T-helper 1 cell treated with Interleukin-12 subunit alpha and Interleukin-12 subunit beta and Interleukin-4 antibody, amounts not matched to agents 30 μg/mL and 1 μg/mL, for 36 hours (primary cell): Measurements from ENCODE around the gene EYS.
"Not testable (repeated sequence)": the region's sequence is repeated elsewhere in the genome, so short reads cannot be mapped to it uniquely, and the experiment has no call there.

ENCODE experiments used
- H3K27ac Mint-ChIP-seq: one replicate; pipeline ENCODE4 v1.8.0; 2021; ENCODE audit warnings: mild to moderate bottlenecking, mixed read lengths
- H3K27me3 Mint-ChIP-seq: one replicate; pipeline ENCODE4 v1.8.0; 2021; ENCODE audit warnings: low read depth, mixed read lengths
- H3K36me3 Mint-ChIP-seq: one replicate; pipeline ENCODE4 v1.8.0; 2021; ENCODE audit warnings: low read depth, mixed read lengths
- H3K4me1 Mint-ChIP-seq: one replicate; pipeline ENCODE4 v1.8.0; 2021; ENCODE audit warnings: low read depth, mixed read lengths
- H3K4me3 Mint-ChIP-seq: one replicate; pipeline ENCODE4 v1.8.0; 2021; ENCODE audit warnings: mild to moderate bottlenecking, moderate library complexity, mixed read lengths
- H3K9me3 Mint-ChIP-seq: one replicate; pipeline ENCODE4 v1.8.0; 2021; ENCODE audit warnings: mixed read lengths

The EYS gene

GRCh38 chr6:63742060-63742459 is 1965.0 kb downstream of the EYS start:
- Mint-ChIP-seq H3K4me3 (no peak overlapping the region), H3K4me1 (no peaks in the 10 kb centered on the region), H3K36me3 (no peaks in the 10 kb centered on the region), H3K27ac (no peak overlapping the region), H3K9me3 (no peaks in the 10 kb centered on the region), H3K27me3 (no peaks in the 10 kb centered on the region)

GRCh38 chr6:63740709-63741108 is 1966.3 kb downstream of the EYS start:
- Mint-ChIP-seq H3K36me3 (no peaks in the 10 kb centered on the region), H3K4me3 (no peak overlapping the region), H3K9me3 (no peaks in the 10 kb centered on the region), H3K27me3 (no peaks in the 10 kb centered on the region), H3K4me1 (no peaks in the 10 kb centered on the region), H3K27ac (no peak overlapping the region)

GRCh38 chr6:63739094-63739687 is 1967.8 kb downstream of the EYS start:
- Mint-ChIP-seq H3K4me3 (no peak overlapping the region), H3K9me3 (no peaks in the 10 kb centered on the region), H3K27me3 (no peaks in the 10 kb centered on the region), H3K27ac (no peak overlapping the region), H3K36me3 (peaks cover 2% of the 10 kb centered on the region), H3K4me1 (no peaks in the 10 kb centered on the region)

GRCh38 chr6:63738190-63738589 is 1968.8 kb downstream of the EYS start:
- not testable (repeated sequence) for H3K4me3 Mint-ChIP-seq, H3K4me1 Mint-ChIP-seq, H3K27me3 Mint-ChIP-seq, H3K27ac Mint-ChIP-seq, H3K9me3 Mint-ChIP-seq, H3K36me3 Mint-ChIP-seq

GRCh38 chr6:63734923-63735322 is 1972.1 kb downstream of the EYS start:
- no peak overlapping the region for H3K4me3 Mint-ChIP-seq
- H3K27ac Mint-ChIP-seq: no peak overlapping the region
- no peaks in the 10 kb centered on the region for H3K9me3 Mint-ChIP-seq
- H3K4me1 Mint-ChIP-seq: no peaks in the 10 kb centered on the region
- no peaks in the 10 kb centered on the region for H3K27me3 Mint-ChIP-seq
- H3K36me3 Mint-ChIP-seq: peaks cover 2% of the 10 kb centered on the region

- H3K9me3 Mint-ChIP-seq: no peaks in the 10 kb centered on the region
- no peak overlapping the region for H3K27ac Mint-ChIP-seq
- H3K27me3 Mint-ChIP-seq: no peaks in the 10 kb centered on the region
- H3K36me3 Mint-ChIP-seq: peaks cover 2% of the 10 kb centered on the region
- no peaks in the 10 kb centered on the region for H3K4me1 Mint-ChIP-seq
- H3K4me3 Mint-ChIP-seq: no peak overlapping the region
These were observed 1974.7 kb downstream of the EYS start for GRCh38 chr6:63732336-63732735.

GRCh38 chr6:63731930-63732329 is 1975.1 kb downstream of the EYS start:
- no peaks in the 10 kb centered on the region for H3K9me3 Mint-ChIP-seq
- H3K4me3 Mint-ChIP-seq: no peak overlapping the region
- no peaks in the 10 kb centered on the region for H3K4me1 Mint-ChIP-seq
- no peaks in the 10 kb centered on the region for H3K27me3 Mint-ChIP-seq
- no peak overlapping the region for H3K27ac Mint-ChIP-seq
- peaks cover 2% of the 10 kb centered on the region for H3K36me3 Mint-ChIP-seq

- Mint-ChIP-seq H3K36me3 (peaks cover 2% of the 10 kb centered on the region), H3K4me1 (no peaks in the 10 kb centered on the region), H3K4me3 (no peak overlapping the region), H3K9me3 (no peaks in the 10 kb centered on the region), H3K27ac (no peak overlapping the region), H3K27me3 (no peaks in the 10 kb centered on the region)
These were observed 1976.7 kb downstream of the EYS start for GRCh38 chr6:63730311-63730710.

- H3K9me3 Mint-ChIP-seq: no peaks in the 10 kb centered on the region
- no peak overlapping the region for H3K27ac Mint-ChIP-seq
- H3K4me1 Mint-ChIP-seq: no peaks in the 10 kb centered on the region
- H3K4me3 Mint-ChIP-seq: no peak overlapping the region
- no peaks in the 10 kb centered on the region for H3K27me3 Mint-ChIP-seq
- H3K36me3 Mint-ChIP-seq: no peaks in the 10 kb centered on the region
These were observed 1982.3 kb downstream of the EYS start for GRCh38 chr6:63724721-63725120.

- Mint-ChIP-seq H3K4me3 (no peak overlapping the region), H3K4me1 (no peaks in the 10 kb centered on the region), H3K27ac (no peak overlapping the region), H3K27me3 (no peaks in the 10 kb centered on the region), H3K9me3 (no peaks in the 10 kb centered on the region), H3K36me3 (no peaks in the 10 kb centered on the region)
These were observed 1985.8 kb downstream of the EYS start for GRCh38 chr6:63721181-63721580.

- Mint-ChIP-seq H3K36me3 (peaks cover 23% of the 10 kb centered on the region), H3K4me3 (no peak overlapping the region), H3K27me3 (no peaks in the 10 kb centered on the region), H3K4me1 (peaks cover 4% of the 10 kb centered on the region), H3K27ac (no peak overlapping the region), H3K9me3 (no peaks in the 10 kb centered on the region)
These were observed 1990.9 kb downstream of the EYS start for GRCh38 chr6:63716169-63716568.

GRCh38 chr6:63714091-63714490 is 1992.9 kb downstream of the EYS start:
- H3K4me3 Mint-ChIP-seq: no peak overlapping the region

GRCh38 chr6:63713332-63713731 is 1993.7 kb downstream of the EYS start:
- H3K4me1 Mint-ChIP-seq: peaks cover 4% of the 10 kb centered on the region
- no peak overlapping the region for H3K4me3 Mint-ChIP-seq
- no peak overlapping the region for H3K27ac Mint-ChIP-seq
- no peaks in the 10 kb centered on the region for H3K27me3 Mint-ChIP-seq
- H3K36me3 Mint-ChIP-seq: peaks cover 38% of the 10 kb centered on the region
- no peaks in the 10 kb centered on the region for H3K9me3 Mint-ChIP-seq

More at GRCh38 chr6:63714091-63714490, 1992.9 kb downstream of the EYS start:
- H3K27me3 Mint-ChIP-seq: no peaks in the 10 kb centered on the region
- H3K9me3 Mint-ChIP-seq: no peaks in the 10 kb centered on the region
- peaks cover 4% of the 10 kb centered on the region for H3K4me1 Mint-ChIP-seq
- peaks cover 38% of the 10 kb centered on the region for H3K36me3 Mint-ChIP-seq
- no peak overlapping the region for H3K27ac Mint-ChIP-seq

GRCh38 chr6:63709148-63709547 is 1997.9 kb downstream of the EYS start:
- H3K27ac Mint-ChIP-seq: no peak overlapping the region
- H3K36me3 Mint-ChIP-seq: peaks cover 55% of the 10 kb centered on the region

GRCh38 chr6:63708631-63709030 is 1998.4 kb downstream of the EYS start:
- Mint-ChIP-seq H3K4me1 (peaks cover 21% of the 10 kb centered on the region), H3K27ac (no peak overlapping the region), H3K27me3 (no peaks in the 10 kb centered on the region), H3K4me3 (no peak overlapping the region), H3K36me3 (peaks cover 56% of the 10 kb centered on the region), H3K9me3 (no peaks in the 10 kb centered on the region)

More at GRCh38 chr6:63709148-63709547, 1997.9 kb downstream of the EYS start:
- no peak overlapping the region for H3K4me3 Mint-ChIP-seq
- no peaks in the 10 kb centered on the region for H3K27me3 Mint-ChIP-seq
- peaks cover 21% of the 10 kb centered on the region for H3K4me1 Mint-ChIP-seq
- no peaks in the 10 kb centered on the region for H3K9me3 Mint-ChIP-seq

- Mint-ChIP-seq H3K4me1 (peaks cover 18% of the 10 kb centered on the region), H3K27ac (no peak overlapping the region), H3K4me3 (no peak overlapping the region), H3K27me3 (no peaks in the 10 kb centered on the region), H3K36me3 (peaks cover 46% of the 10 kb centered on the region), H3K9me3 (no peaks in the 10 kb centered on the region)
These were observed 2000.4 kb downstream of the EYS start for GRCh38 chr6:63706630-63707029.
